ENCODE data around the gene CALB2.

DNA sequence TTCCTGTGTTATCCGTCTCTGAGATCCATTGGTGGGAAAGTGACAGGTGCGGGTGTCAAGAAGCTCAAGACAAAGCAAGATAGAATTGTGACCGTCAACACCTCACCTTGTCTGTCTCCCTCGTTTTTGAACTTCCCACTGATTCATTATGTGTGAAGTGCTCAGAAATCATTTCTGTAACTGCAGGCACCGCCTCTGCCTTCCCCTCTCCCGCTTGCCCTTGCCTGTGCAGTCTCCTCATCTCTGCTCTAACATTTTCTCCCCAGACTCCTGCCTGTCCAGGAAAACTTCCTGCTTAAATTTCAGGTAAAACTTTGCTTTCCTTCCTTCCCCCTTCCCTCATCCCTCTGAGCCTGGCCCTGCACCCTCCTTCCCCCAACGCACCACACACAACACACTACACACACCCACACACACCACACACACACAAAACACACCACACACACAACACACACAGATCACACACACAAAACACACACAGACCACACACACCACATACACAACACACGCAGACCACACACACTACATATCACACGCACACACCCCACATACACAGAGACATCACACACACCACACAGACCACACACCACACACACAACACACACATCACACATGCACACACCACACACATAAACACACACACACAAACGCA is 25.7 kb downstream of the CALB2 start:
- TF ChIP-seq, protein P1, sequence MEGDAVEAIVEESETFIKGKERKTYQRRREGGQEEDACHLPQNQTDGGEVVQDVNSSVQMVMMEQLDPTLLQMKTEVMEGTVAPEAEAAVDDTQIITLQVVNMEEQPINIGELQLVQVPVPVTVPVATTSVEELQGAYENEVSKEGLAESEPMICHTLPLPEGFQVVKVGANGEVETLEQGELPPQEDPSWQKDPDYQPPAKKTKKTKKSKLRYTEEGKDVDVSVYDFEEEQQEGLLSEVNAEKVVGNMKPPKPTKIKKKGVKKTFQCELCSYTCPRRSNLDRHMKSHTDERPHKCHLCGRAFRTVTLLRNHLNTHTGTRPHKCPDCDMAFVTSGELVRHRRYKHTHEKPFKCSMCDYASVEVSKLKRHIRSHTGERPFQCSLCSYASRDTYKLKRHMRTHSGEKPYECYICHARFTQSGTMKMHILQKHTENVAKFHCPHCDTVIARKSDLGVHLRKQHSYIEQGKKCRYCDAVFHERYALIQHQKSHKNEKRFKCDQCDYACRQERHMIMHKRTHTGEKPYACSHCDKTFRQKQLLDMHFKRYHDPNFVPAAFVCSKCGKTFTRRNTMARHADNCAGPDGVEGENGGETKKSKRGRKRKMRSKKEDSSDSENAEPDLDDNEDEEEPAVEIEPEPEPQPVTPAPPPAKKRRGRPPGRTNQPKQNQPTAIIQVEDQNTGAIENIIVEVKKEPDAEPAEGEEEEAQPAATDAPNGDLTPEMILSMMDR (IDR thresholded peaks at IDR 0.05 in 4 of 5, conservative IDR thresholded peaks at IDR 0.05 in 1 of 5), result no peak
- no peak for TF ChIP-seq POLR2A (IDR thresholded peaks at IDR 0.05)

Data from gastrocnemius medialis (tissue), 4 donors.